ENCODE data around the gene GCG.
A peak's percentile ranks its signal among the peaks of the same experiment; 100 is the strongest.

The GCG gene

GRCh38 chr2:162155093-162155492 is 3.0 kb upstream of the GCG start:
- no peak overlapping the region for H3K4me2 ChIP-seq
- no peaks in the 10 kb centered on the region for H4K20me1 ChIP-seq (ENCODE audit: insufficient read depth)
- H3K4me3 ChIP-seq (IDR thresholded peaks at IDR 0.05; ENCODE audit: insufficient read depth, low read depth, low read length) = no peak overlapping the region

GRCh38 chr2:162153608-162154224 is 1.7 kb upstream of the GCG start:
- Histone ChIP-seq H3K9ac (no peak overlapping the region), H3K4me1 (ENCODE audit: low read depth, poor library complexity, severe bottlenecking) (no peaks in the 10 kb centered on the region), H2AFZ (ENCODE audit: low read depth) (no peak overlapping the region), H3K36me3 (ENCODE audit: insufficient read depth) (no peaks in the 10 kb centered on the region), H4K20me1 (ENCODE audit: insufficient read depth) (no peaks in the 10 kb centered on the region), H3K79me2 (ENCODE audit: insufficient read depth, low read depth) (no peaks in the 10 kb centered on the region), H3K4me2 (no peak overlapping the region), H3K27me3 (ENCODE audit: insufficient read depth, low read depth) (no peaks in the 10 kb centered on the region), H3K27ac (no peak overlapping the region), H3K4me3 (IDR thresholded peaks at IDR 0.05; ENCODE audit: insufficient read depth, low read depth, low read length) (no peak overlapping the region)
- TF ChIP-seq CTCF (conservative IDR thresholded peaks at IDR 0.05; ENCODE audit: low read depth, low read length) = peak; percentile 73

More at GRCh38 chr2:162155093-162155492, 3.0 kb upstream of the GCG start:
- Histone ChIP-seq H3K27ac (no peak overlapping the region), H2AFZ (ENCODE audit: low read depth) (no peak overlapping the region), H3K4me1 (ENCODE audit: low read depth, poor library complexity, severe bottlenecking) (no peaks in the 10 kb centered on the region), H3K36me3 (ENCODE audit: insufficient read depth) (no peaks in the 10 kb centered on the region), H3K27me3 (ENCODE audit: insufficient read depth, low read depth) (no peaks in the 10 kb centered on the region), H3K9ac (no peak overlapping the region), H3K79me2 (ENCODE audit: insufficient read depth, low read depth) (no peaks in the 10 kb centered on the region)
- TF ChIP-seq CTCF (conservative IDR thresholded peaks at IDR 0.05; ENCODE audit: low read depth, low read length) = no peak

GRCh38 chr2:162149940-162150339 is 2.1 kb downstream of the GCG start:
- Histone ChIP-seq H3K4me2 (no peak overlapping the region), H3K27me3 (ENCODE audit: insufficient read depth, low read depth) (no peaks in the 10 kb centered on the region), H3K9ac (no peak overlapping the region), H3K27ac (no peak overlapping the region), H4K20me1 (ENCODE audit: insufficient read depth) (no peaks in the 10 kb centered on the region), H3K36me3 (ENCODE audit: insufficient read depth) (no peaks in the 10 kb centered on the region), H3K4me1 (ENCODE audit: low read depth, poor library complexity, severe bottlenecking) (no peaks in the 10 kb centered on the region), H3K4me3 (IDR thresholded peaks at IDR 0.05; ENCODE audit: insufficient read depth, low read depth, low read length) (no peak overlapping the region), H2AFZ (ENCODE audit: low read depth) (no peak overlapping the region), H3K79me2 (ENCODE audit: insufficient read depth, low read depth) (no peaks in the 10 kb centered on the region)
- no peak for TF ChIP-seq CTCF (conservative IDR thresholded peaks at IDR 0.05; ENCODE audit: low read depth, low read length)

- H3K79me2 ChIP-seq (ENCODE audit: insufficient read depth, low read depth) = no peaks in the 10 kb centered on the region
- no peak for TF ChIP-seq CTCF (conservative IDR thresholded peaks at IDR 0.05; ENCODE audit: low read depth, low read length)
- no peaks in the 10 kb centered on the region for H4K20me1 ChIP-seq (ENCODE audit: insufficient read depth)
- no peak overlapping the region for H3K9ac ChIP-seq
- H3K4me3 ChIP-seq (IDR thresholded peaks at IDR 0.05; ENCODE audit: insufficient read depth, low read depth, low read length) = no peak overlapping the region
- no peak overlapping the region for H2AFZ ChIP-seq (ENCODE audit: low read depth)
- H3K27me3 ChIP-seq (ENCODE audit: insufficient read depth, low read depth) = no peaks in the 10 kb centered on the region
- no peaks in the 10 kb centered on the region for H3K4me1 ChIP-seq (ENCODE audit: low read depth, poor library complexity, severe bottlenecking)
- no peak overlapping the region for H3K27ac ChIP-seq
- H3K36me3 ChIP-seq (ENCODE audit: insufficient read depth) = no peaks in the 10 kb centered on the region
- no peak overlapping the region for H3K4me2 ChIP-seq
Measured at GRCh38 chr2:162149466-162149865, 2.6 kb downstream of the GCG start.

Measured in KMS-11 (cell line).